HuH-7 (cell line): Measurements from ENCODE around the gene NR6A1.
A peak's percentile ranks its signal among the peaks of the same experiment; 100 is the strongest.
"Not testable (repeated sequence)": the region's sequence is repeated elsewhere in the genome, so short reads cannot be mapped to it uniquely, and the experiment has no call there.

ENCODE experiments used
- DNase-seq: peaks from one replicate; pipeline ENCODE4 v3.0.0; 2011; ENCODE audit warnings: low spot score

The NR6A1 gene

GRCh38 chr9:124776954-124777648 lies 6.0 kb upstream of the NR6A1 start, which contains the start of gene OLFML2A:
OLFML2A (plus strand) TSS chr9:124777133; CDS start chr9:124777271, 138 bp downstream.
- DNase-seq = peak; percentile 78

GRCh38 chr9:124776618-124776953 lies 5.5 kb upstream of the NR6A1 start:
- no peak for DNase-seq

DNA sequence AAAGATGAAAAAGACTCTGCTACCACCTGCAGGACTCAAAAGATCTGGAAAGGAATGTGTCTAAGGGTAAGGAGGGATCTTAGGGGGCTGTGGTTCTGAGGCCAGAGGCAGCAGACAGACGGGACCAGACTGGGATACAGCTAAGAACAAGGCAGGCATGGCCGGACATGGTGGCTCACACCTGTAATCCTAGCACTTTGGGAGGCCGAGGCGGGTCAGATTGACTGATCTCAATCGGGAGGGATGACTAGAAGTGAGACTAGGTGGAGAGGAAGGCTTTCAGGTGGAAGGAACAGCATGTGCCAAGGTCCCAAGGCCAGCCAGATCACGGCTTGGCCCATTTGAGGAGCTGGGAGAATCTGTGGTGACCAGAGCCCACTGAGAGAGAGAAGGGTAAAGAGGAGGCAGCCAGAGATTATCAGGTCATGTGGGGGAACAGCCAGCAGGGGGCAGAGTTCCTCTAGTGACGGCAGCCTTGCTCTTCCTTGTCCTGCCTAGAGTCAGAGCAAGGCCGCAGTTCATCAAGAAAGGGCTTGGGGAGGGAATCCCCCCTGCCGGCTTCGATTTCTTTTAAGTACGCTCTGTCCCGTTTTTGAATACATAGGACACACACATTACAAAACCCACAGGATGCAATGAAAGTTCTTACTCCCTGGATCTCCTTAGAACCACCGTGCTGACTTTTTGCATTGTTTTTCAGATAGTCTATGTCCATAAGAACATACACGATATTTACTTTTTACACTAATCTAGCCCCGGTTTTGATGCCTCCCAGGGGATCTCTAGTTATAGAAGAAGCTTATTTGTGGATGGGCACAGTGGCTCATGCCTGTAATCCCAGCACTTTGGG lies 3.2 kb upstream of the NR6A1 start:
- DNase-seq = peak; percentile 96

DNA sequence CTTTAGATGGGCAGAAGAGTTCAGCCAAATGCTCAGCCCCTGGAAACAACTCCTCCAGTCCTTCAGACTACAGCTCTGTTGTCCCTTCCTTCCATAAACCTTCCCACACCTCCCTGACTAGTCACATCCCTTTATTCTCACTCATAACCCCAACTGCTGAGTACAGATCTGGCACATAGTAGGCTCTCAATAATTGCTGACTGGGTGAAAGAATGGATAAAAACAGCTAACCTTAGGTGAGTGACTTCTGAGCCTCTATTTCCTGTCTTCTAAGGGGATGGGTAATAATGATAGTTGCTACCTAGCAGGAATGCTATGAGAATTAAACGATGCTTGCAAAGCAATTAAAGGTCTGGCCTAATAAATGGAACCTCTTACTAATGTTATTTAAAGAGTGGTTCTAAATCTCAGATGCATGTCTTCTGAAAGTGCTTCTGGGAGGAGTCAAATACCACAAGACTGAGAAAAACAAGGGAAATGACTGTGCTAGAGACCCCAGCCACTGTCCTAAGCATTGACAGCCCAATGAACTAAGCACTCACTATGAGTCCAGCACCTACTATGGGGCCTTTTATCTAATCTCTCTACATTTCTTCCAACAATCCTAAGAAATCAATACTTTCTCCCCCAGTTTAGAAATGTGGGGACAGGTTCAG lies 2.5 kb upstream of the NR6A1 start:
- DNase-seq = no peak

DNA sequence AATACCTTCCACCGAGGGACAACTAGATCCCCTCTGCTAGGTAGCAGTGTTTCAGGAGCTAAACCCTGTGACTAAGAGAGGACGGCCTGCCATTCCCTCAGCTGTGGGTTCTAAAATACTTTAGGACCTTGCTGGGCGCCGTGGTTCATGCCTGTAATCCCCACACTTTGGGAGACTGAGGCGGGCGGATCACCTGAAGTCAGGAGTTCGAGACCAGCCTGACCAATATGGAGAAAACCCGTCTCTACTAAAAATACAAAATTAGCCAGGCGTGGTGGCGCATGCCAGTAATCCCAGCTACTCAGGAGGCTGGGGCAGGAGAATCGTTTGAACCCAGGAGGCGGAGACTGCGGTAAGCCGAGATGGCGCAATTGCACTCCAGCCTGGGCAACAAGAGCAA lies 1.8 kb upstream of the NR6A1 start:
- DNase-seq = not testable (repeated sequence)

DNA sequence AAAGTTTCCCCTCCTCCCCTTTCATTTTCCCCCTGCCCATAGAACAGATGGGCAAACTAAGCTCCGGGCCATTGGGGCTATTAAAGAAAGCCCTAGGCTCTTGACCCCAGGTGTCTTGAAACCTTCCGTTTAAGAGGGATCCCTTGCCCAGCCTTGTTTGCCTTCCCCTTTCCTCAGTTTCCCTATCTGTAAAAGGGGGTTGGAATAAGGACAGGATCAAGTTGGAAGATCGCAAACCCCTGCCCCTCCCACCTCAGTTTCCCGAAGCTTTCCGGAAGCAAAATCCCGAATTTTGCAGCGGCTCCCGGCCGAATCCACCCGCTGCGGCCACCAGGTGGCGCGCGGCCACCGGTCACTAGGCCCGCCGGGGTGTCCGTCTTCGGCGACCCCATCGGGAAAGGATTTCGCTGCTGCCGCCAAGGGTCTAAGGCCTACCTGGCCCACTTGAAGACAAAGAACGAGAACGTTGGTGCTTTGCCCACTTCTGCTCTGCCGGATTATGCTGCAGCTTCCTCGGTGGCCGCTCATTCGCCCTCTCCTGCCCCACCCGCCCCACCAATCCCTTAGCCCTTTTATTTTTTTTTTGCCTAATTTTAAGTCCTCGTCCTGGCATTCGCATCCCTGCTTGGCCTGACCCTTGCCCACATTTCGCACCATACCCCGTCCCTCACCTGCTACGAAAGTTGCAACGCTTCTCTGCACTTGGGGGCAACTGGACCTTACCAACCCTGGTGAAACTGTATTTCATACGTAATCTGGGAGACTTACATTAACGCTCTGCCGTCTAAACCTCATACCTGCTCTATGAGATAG lies 962 bp upstream of the NR6A1 start:
- DNase-seq = peak; percentile 80

DNA sequence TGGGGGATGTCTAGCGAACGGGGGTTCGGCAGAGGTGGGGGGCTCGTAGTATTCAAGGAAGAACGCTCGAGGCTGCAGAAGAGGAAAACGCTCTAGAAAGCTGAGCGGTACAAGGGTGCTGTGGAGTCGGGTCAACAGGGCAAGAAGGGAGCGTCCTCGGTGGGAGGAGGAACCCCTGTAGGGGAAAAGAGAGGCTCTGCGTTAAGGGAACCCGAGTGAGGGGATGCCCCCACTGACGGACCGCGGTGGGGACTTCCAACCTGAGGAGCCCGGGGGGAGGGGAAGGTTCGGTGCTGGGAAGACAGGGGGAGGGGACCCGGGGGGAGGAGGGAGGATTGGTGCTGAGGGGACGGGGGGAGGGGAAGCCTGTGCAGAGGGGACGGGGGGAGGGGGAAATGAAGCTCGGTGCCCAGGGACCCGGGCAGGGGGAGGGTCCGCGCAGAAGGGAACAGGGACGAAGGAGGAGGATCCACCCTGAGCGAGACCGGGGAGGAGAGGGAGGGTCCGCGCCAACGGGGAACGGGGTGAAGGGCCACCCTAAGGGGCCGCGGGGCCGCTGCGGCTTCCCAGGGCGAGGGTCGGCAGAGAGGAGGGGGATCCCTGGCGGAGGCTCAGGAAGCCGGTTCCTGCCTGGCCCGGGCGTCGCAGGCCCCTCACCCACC lies 621 bp downstream of the NR6A1 start:
- peak; percentile 82 for DNase-seq

DNA sequence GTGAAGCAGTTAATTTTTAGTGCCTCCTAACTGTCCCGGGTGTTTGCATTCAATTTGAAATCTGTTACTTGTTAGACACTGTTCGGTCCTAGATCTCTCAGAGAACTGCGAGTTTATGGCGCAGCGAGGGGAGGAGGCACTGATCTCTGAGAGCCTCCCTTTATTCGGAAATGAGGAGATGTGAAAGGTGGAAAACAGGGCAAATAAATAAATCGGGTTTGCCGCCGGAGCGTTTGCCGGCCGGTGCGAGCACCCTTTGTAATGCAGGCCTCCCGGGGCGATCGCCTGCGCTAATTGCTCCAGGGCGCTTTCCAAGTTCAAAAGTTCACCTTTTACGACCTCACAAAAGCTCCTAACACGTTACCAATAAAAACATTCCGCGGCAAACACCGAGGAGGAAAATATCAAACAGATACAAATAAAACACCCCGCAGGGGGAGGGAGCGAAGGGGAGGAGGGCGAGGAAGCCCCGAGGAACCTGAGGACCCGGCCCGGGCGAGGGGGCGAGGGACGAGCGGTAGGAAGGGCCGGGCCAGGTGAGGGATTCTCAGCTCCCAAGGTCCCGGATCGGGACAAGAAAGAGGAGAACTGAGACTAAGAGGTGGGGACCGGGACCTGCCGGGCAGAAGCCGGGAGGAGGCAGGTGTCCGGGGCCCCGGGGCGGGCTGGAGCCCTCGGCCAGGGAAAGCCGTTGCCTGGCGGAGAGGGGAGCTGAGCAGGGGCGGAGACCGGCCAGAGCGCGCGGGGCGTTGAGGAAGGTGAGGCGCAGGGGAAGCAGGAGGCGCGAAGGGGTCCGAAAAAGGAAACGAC lies 1.4 kb downstream of the NR6A1 start:
- peak; percentile 60 for DNase-seq

DNA sequence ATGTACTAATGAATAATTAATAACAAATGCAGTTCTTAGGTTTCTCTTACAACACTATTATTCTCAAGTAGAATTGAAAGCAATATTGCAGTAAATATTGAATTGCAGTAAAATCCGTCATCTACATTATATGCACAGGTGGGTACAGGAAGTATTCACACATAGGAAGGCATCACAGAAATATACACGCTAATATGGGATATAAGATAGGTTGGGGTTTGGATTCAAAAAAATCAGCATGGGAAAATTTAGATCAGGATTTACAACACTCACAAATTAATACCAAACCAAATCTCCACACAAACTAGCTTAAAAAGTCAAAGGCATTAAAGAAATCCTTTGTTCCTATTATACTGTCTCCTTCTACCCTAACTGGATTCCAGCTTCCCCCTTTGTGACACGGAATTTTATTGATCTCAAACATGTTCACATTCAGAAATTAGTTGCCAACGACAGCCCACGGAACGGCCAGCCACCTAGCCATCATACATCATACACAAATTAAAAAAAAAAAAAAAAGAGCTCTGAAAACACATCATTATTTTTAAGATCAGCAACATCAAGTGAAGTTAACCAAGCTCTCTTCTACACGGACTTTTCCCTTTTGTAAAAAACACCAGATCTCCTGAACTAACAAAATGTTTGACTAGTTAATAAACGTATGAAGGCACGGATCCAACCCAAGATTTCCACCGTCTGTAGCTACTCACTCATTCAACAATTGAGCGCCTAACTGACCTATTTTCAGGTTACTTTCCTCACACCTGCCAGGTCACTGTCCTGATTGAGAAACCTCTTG lies 2.2 kb downstream of the NR6A1 start:
- no peak for DNase-seq

DNA sequence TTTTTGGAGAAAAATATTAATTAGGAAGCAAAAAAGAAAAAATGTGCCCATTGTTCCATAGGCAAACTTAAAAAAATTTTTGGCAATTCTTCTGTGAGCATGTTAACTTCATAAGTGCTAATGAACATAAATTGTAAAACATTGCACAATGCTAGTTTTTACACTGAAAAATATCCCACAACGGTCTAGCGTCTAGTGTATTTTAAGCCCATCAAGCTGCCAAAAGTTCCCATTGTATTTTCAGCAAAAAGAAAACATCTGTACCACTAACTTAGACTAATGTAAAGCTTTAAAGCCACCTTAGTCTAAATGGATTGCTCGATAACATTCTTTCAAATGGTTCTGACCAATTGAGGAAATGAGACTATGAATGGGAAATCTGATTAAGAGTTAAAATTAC lies 2.8 kb downstream of the NR6A1 start:
- DNase-seq = no peak

GRCh38 chr9:124767821-124768220 lies 3.3 kb downstream of the NR6A1 start:
- DNase-seq = no peak

- no peak for DNase-seq
Measured at GRCh38 chr9:124766815-124767554, 4.1 kb downstream of the NR6A1 start.

DNA sequence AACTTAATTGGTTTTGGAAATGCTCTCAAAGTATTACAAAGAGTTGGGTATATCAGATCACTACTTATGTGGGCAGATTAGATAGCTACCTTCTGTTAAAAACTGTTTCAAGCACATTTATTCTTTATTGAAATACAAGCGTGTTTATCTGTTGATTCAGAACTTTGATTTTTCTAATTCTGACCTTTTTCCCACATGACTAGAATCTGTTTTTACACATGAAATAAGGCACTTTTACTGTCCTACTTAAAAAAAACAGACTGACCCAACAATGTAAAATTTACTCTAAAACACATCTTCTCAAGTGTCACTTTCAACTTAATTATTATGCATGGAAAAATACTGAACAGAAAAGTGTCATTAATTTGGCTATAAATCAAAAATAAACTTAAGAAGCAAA lies 4.8 kb downstream of the NR6A1 start:
- no peak for DNase-seq

- no peak for DNase-seq
Measured at GRCh38 chr9:124765439-124765835, 5.7 kb downstream of the NR6A1 start.

DNA sequence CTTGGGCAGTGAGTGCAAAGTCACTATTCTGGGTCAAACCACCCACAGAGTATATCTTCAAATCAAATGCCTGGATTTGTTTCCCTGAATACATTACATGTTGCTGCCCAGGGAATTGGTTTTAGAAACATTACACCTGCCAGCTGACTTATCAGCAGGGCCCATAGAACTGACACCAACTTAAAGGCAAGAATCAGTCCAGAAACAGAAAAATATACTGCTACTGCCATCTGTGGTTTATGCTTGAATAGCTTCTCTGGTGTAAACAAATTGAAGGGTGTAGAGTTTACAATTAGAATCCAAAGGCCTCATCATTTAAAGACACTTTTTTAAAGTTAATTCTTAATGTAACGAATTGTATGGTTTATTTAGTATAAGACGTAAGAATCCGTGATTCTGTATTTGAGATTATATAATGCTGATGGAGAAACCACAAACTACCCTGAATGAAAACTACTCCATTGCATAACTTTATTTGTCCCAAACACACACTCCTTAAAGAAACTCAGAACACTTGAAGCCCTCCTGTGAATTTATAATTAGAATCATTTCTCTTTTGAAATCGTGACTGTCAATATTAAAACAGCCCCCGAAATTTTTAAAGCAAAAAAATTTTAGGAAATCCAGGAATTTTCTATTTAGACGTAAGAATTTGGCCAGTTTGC lies 6.2 kb downstream of the NR6A1 start:
- no peak for DNase-seq

GRCh38 chr9:124762633-124763032 lies 8.5 kb downstream of the NR6A1 start:
- DNase-seq = no peak

DNA sequence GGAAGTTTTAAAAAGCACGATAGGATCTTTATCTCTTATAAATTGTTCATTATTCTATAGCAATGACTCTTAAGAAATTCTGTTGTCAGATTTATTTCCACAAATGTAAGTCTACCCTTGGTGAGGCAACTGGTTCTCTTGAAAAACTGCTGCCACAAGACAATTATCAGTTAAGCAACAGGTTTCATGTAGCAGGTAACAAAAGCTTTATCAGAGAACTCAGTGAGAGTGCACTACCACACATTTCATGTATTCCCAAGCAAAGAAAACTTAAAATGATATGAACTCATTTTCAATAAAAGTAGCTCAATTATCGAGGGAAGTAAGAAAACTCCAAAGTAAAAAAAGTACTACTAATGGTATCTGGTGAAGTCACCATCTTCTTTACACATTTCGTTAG lies 9.4 kb downstream of the NR6A1 start:
- no peak for DNase-seq

DNA sequence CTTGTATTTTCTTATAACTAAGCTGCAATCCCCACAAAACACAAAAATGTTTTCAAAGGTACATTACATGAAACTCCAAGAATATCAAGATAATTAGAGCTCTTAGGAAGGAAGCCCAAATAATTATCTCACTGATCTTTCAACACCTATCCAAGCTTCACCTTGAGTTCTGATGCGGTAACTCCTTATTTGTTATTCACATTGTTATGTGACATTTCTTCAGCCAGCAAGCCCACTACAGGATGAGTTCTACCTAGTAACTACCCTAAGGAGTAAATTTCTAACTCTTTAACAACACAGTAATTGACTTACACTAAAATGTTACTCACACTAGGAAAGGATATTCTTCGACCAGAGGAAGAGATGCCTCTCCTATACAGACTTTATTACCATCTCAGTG lies 9.9 kb downstream of the NR6A1 start:
- DNase-seq = no peak

GRCh38 chr9:124760719-124761118 lies 10.4 kb downstream of the NR6A1 start:
- DNase-seq = no peak
